Mammary epithelial cell (primary cell): ENCODE results near the gene PHEX.

Experiments
- CTCF ChIP-seq, 2 donors: IDR thresholded peaks in 1 of 2; conservative IDR thresholded peaks in 1 of 2; 2 replicates each; pipeline ENCODE4 v1.5.1; 2011 to 2012; ENCODE audit warnings: inconsistent platforms in 2 of 2, low read length in 2 of 2, mild to moderate bottlenecking in 2 of 2, control low read depth in 1 of 2, low read depth in 1 of 2; ENCODE audit not compliant: insufficient read depth in 1 of 2; ENCODE audit errors: extremely low read depth in 1 of 2
- EZH2 ChIP-seq: IDR thresholded peaks from 2 replicates; pipeline ENCODE4 v1.6.1; 2012; ENCODE audit warnings: low read length, inconsistent platforms, borderline replicate concordance

- TF ChIP-seq CTCF (conservative IDR thresholded peaks at IDR 0.05 in 1 of 2, IDR thresholded peaks at IDR 0.05 in 1 of 2; ENCODE audit: extremely low read depth in 1 of 2, insufficient read depth in 1 of 2, low read depth in 1 of 2, low read length in 2 of 2) (no peak), EZH2 (no peak)
Measured at GRCh38 chrX:22165732-22166457, 133.8 kb downstream of the PHEX start.
